ENCODE measurements around the gene OR5K1.

Gene OR5K1

DNA sequence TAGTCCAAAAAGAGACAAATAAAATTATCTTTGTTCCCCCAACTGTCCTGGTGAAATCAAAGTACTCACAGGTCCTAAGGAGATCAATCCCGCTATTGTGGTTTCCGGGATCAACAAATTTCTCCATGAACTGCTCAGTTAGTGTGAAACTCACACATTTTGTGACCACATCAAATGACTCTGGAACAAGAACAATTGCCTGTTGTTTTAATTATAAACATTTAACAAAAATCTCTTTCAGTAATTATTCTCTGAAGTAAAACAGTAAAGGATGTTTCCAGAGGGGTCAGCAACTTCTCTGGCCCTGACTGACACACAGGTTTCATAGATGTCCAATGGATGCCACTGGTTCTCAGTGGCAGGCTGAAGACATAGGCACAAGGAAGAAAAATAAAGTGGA, 55.8 kb downstream of the OR5K1 start:
- DNase-seq, result no peak

DNA sequence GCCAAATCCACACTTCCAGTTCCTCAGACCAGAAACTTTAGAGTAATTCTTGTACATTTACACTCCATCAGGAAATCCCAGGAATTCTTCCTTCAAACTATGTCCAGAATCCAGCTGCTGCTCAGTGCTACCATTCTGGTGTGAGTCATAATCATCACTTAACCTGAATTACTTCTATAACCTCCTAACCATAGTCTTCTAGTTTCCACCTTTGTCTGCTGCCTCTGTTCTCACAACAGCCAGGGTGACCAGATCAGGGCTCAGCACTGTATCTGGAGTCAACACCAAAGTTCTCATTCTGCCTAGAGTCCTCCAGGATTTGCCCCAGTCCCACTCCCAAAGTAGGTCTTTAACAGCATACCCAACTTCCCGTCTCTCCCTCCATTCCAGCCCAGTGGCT, 56.4 kb downstream of the OR5K1 start:
- DNase-seq, result no peak

DNA sequence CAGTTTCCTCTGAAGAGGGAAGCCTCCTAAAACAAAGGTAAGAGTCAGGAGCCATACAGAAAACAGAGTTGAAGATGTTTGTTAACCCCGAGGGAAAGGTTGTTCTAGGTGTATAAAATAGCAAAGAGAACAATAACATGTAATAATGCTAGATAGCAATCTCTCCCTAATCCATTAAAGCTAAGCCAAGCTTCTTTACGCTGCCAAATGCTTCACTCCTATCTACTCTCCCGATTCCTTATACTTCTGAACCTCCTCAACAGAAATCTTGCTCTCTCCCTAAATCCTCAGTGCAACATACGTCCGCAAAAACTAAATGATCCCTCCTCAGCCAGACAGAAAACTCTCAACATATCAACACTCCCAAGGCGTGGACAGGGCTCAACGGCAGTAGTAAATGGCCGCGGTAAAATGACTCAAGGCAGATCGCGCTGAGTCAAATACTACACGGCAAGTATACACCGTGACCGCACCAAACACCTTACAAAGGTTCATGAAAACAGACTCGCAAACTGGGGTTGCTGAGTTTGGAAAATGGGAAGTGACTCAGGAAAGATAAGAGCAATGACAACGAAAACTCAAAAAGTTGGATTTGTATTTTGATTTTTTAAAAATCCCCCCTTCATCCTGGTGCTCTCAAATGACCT, 59.0 kb downstream of the OR5K1 start:
- DNase-seq, result no peak
